HTR-8/SVneo (cell line): ENCODE results near the gene ZNF358.

Source experiments
- DNase-seq: peaks from one replicate; pipeline ENCODE4 v3.0.0; 2011; ENCODE audit warnings: low spot score, mixed read lengths; ENCODE audit not compliant: insufficient read length
- FAIRE-seq: peaks from 2 replicates; lab custom pipeline; 2011; peaks lifted over from hg19 to GRCh38; lab: Jason Lieb, UNC

The ZNF358 gene

GRCh38 chr19:7515645-7516151, at the start of gene ZNF358:
Gene ZNF358 (plus strand): TSS chr19:7516103. CDS start chr19:7519243, 3,140 bp downstream.
- DNase-seq, result peak; percentile 88

GRCh38 chr19:7467009-7467989, 48.6 kb upstream of the ZNF358 start:
- DNase-seq (no peak), FAIRE-seq (peak; percentile 48)

More at GRCh38 chr19:7515645-7516151, at the start of gene ZNF358:
- FAIRE-seq, result peak; percentile 73

- FAIRE-seq (no peak), DNase-seq (no peak)
Measured at GRCh38 chr19:7468840-7469239, 47.1 kb upstream of the ZNF358 start.

- no peak for DNase-seq
- no peak for FAIRE-seq
Measured at GRCh38 chr19:7469669-7470285, 46.1 kb upstream of the ZNF358 start.

GRCh38 chr19:7470540-7471305, 45.2 kb upstream of the ZNF358 start:
- FAIRE-seq, result no peak
- DNase-seq, result no peak

GRCh38 chr19:7471696-7472615, 43.9 kb upstream of the ZNF358 start:
- DNase-seq (no peak), FAIRE-seq (no peak)

GRCh38 chr19:7475665-7476064, 40.2 kb upstream of the ZNF358 start:
- no peak for DNase-seq
- FAIRE-seq, result no peak

- FAIRE-seq (peak; percentile 59), DNase-seq (no peak)
Measured at GRCh38 chr19:7476241-7476640, 39.7 kb upstream of the ZNF358 start.

- FAIRE-seq, result no peak
- DNase-seq, result no peak
Measured at GRCh38 chr19:7476777-7477494, 39.0 kb upstream of the ZNF358 start.

GRCh38 chr19:7477758-7478157, 38.1 kb upstream of the ZNF358 start:
- FAIRE-seq (no peak), DNase-seq (no peak)

- DNase-seq (no peak), FAIRE-seq (no peak)
Measured at GRCh38 chr19:7478173-7478842, 37.6 kb upstream of the ZNF358 start.

- no peak for DNase-seq
- FAIRE-seq, result no peak
Measured at GRCh38 chr19:7478843-7479227, 37.1 kb upstream of the ZNF358 start.

GRCh38 chr19:7480222-7480969, 35.5 kb upstream of the ZNF358 start:
- no peak for FAIRE-seq
- DNase-seq, result no peak

GRCh38 chr19:7480970-7481255, 35.0 kb upstream of the ZNF358 start:
- DNase-seq, result no peak
- no peak for FAIRE-seq

- DNase-seq (no peak), FAIRE-seq (peak; percentile 23)
Measured at GRCh38 chr19:7482584-7483439, 33.1 kb upstream of the ZNF358 start.

GRCh38 chr19:7483720-7484201, 32.1 kb upstream of the ZNF358 start:
- no peak for DNase-seq
- no peak for FAIRE-seq

GRCh38 chr19:7486923-7487322, 29.0 kb upstream of the ZNF358 start:
- DNase-seq (no peak), FAIRE-seq (no peak)
